ENCODE results near the gene CADM1.

CADM1 gene

GRCh38 chr11:115168686-115169085 is 335.5 kb downstream of the CADM1 start:
- DNase-seq = no peak

DNA sequence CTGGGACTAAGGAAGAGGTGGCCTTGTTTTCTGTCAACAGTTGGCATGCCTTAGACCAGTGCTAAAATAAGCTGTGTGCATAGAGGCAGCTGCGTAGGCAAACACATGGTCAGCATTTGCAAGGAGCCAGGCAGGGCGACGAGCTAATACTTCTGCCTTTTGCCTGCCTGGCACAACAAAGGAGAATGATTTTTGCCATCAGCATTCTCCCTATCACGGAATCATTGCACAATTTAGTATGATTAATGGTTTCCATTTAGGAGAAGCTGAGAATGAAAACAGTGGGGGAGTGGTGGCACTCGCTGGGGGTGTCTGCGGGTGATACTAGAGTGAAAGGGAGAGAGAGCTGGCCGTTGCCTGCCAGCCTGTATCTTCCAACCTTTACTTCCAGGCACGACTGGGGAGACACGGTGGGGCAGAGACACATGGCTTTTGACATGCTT is 336.0 kb downstream of the CADM1 start:
- DNase-seq = no peak

GRCh38 chr11:115167456-115167855 is 336.8 kb downstream of the CADM1 start:
- DNase-seq = no peak

GRCh38 chr11:115166820-115167219 is 337.4 kb downstream of the CADM1 start:
- no peak for DNase-seq

- DNase-seq = no peak
Measured at GRCh38 chr11:115164774-115165173, 339.4 kb downstream of the CADM1 start.

DNA sequence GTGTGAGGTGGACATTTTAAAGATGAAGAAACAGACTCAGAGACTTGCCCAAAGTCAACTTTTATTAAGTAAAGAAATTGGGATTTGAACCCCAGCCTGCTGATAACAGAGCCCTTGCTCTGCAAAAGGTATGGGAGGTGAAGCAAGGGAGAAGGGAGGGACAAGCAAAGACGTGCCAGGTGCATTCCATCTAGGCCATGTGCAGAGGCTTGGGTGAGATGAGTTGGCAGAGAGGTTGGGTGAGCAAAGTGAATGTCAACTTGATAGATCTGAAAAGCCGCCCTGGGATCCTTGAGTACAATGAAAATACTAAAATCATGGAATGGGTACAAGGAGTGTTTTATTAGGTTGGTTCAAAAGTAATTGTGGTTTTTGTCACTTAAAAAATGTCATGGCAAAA is 341.3 kb downstream of the CADM1 start:
- DNase-seq = no peak

DNA sequence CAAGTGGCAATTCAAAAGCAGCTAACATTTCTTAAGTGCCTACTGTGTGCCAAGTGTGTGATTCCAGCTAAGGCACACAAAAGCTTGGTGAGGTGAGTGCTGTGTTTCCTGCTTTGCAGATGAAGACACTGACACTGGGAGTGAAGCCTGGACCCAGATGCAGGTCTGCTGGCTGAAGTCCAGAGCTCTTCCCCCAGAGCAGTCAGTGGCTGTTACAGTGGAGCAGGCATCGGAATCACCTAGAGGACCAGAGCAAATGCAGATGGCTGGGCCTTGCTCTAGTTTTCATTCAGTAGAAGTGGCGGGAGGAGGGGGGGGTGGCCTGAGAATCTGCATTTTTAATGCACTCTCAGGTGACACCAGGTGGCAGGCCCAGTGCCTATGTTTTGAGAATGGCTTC is 342.3 kb downstream of the CADM1 start:
- no peak for DNase-seq

DNA sequence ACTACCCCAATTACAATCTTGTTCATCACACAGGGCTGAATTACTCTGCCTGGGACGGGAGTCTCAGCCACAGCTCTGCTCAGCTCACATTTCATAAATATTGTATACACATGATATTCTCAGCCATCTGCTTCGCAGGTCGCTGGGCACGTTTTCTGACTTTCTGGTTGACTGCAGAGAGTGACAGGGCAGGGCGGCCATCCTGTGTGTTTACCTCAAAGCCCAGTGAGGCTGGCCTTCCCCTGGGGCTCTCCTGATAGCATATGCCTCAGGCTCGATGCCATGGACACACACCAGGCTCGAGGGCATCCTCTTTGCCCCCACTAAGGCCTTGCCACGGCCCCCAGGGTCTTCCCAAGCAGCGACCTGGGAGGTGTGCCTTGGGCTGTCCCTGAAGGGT is 345.0 kb downstream of the CADM1 start:
- no peak for DNase-seq

DNA sequence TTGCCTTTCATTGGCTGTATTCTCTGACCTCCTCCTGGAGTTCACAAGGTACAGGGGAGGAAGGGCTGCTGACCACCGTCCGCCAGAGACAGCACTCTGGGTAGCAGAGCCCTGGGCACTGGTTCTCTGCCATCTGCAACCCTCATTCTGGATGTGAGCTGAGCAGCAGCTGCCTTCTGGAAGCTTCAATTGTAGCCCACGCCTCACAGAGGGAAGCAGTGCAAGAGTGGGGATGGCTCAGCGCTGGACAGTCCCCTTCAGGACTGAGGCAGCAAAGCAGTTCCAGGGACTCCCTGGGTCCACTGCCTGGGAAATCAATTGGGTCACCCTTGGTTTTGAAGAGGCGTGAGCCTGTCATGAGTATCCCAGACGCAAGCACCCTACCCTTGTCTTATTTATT is 346.2 kb downstream of the CADM1 start:
- DNase-seq = no peak

GRCh38 chr11:115157247-115157646 is 347.0 kb downstream of the CADM1 start:
- no peak for DNase-seq

- no peak for DNase-seq
Measured at GRCh38 chr11:115155978-115156377, 348.2 kb downstream of the CADM1 start.

- no peak for DNase-seq
Measured at GRCh38 chr11:115155320-115155719, 348.9 kb downstream of the CADM1 start.

DNA sequence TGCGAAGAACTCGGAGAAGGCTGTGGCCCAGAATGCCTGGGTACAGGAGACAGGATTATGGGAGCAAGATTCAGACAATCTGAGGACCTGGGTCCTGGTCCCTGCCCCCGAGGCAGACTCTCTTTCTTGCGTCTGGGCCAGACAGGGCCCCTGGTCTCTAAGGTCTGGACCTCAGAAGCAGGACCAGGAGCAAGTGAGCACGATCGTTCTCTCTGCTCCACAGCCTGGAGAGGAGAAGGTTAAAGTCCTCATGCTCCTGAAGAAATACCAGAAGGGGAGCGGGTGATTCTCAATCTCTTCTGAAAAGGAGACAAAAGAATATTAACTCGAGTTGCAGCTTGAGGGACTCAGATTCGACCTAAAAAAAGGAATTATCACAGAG is 349.9 kb downstream of the CADM1 start:
- DNase-seq = no peak

GRCh38 chr11:115153731-115154354 is 350.4 kb downstream of the CADM1 start:
- no peak for DNase-seq

- no peak for DNase-seq
Measured at GRCh38 chr11:115153135-115153534, 351.1 kb downstream of the CADM1 start.

- no peak for DNase-seq
Measured at GRCh38 chr11:115151010-115151409, 353.2 kb downstream of the CADM1 start.

- DNase-seq = no peak
Measured at GRCh38 chr11:115148691-115149090, 355.5 kb downstream of the CADM1 start.

GRCh38 chr11:115148101-115148500 is 356.1 kb downstream of the CADM1 start:
- no peak for DNase-seq

- no peak for DNase-seq
Measured at GRCh38 chr11:115147243-115147807, 356.9 kb downstream of the CADM1 start.

- no peak for DNase-seq
Measured at GRCh38 chr11:115146425-115146824, 357.8 kb downstream of the CADM1 start.

DNA sequence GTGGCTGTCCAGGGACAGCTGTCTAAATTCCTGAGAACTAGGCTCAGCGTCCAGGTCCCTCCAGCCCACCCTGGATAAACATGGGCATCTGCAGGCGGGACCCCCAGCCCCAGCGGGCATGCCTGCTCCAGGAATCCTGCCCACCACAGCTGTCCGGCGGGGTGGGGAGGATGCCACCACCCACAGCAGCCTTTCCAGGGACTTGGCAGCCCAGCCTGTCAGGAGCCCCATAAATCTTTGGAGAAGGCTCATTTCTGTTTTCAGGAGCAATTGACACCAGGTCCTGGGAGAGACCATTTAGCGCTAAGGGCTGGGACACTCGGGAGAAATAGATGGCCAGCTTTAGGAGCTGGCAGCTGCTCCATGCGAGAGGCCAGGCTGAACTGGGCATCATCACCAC is 358.9 kb downstream of the CADM1 start:
- no peak for DNase-seq

DNA sequence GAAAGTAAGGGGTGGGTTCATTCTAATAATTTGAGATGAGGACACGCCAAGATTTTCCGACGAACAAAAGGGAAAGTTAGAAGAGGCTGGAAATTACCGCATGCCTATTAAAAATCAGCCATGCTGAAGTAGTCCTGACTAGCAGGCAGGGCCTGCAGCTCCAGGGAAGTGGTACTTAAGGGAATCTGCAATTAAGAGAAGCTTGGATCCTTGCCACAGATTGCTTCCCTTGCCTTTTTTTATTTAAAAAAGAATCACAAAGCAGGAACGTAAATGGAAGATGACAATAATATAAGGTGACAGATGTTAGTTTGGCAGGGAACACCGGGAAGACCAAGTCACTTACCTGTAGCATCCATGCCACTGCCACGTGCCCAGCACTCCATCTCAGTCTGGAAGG is 359.3 kb downstream of the CADM1 start:
- DNase-seq = no peak

GRCh38 chr11:115144014-115144413 is 360.2 kb downstream of the CADM1 start:
- DNase-seq = no peak

DNA sequence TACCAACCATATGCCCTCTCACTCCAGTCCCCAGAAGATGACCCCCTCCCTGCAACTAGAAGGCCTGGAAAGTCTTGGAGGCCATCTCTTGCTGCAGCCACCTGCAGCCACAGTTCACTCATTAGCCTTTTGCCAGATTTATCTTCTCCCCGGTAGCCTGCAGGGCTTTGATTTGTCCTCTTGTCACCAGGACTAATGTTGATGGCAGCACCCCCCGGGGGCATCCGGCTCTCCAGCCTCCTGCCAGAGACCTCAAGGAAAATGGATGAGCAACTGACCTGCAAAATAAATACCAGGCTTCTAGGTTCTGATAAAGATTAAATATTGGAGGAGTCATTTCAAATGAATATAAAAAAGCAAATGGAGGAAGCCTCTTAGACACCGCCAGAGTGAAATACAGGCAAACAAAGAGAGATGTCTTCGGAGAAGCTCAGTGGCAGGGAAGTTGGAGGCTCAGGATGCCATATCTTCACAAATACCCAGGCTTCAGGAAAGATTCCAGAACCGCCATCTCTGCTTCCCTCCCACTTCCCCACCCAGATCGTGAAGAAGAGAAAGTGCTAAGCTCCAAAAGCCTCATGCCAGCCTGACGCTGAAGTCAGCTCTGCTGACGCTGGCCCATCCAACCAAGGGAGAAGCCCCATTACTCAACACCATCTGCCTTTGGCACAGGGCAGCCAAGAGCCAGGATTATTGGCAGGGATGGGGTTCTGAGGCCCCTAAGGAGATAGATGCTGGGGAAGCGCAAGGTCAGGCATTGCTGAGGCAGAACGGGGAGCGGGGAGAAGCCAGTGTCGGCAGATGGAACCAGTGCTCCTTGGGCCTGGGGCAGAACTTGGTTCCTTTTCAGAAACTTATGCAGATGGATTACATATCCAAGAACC is 362.7 kb downstream of the CADM1 start:
- DNase-seq = no peak
